ENCODE data around the gene CHST12.

GRCh38 chr7:2445898-2446555, 42.6 kb downstream of the CHST12 start:
- no peak for TF ChIP-seq CBFB (CRISPR knock-in tag; IDR thresholded peaks at IDR 0.05; ENCODE audit: low read depth)
- no peak for TF ChIP-seq CTCF (IDR thresholded peaks at IDR 0.05)
- no peak for TF ChIP-seq ARID4B (CRISPR knock-in tag; IDR thresholded peaks at IDR 0.05; ENCODE audit: borderline replicate concordance)
- TF ChIP-seq NR3C1 (CRISPR knock-in tag; conservative IDR thresholded peaks at IDR 0.05; ENCODE audit: low read depth), result no peak
- TF ChIP-seq ESRRA (CRISPR knock-in tag; IDR thresholded peaks at IDR 0.05; ENCODE audit: borderline replicate concordance), result no peak
- TF ChIP-seq ATF3 (CRISPR knock-in tag; conservative IDR thresholded peaks at IDR 0.05), result no peak
- no peak for TF ChIP-seq ZBTB21 (CRISPR knock-in tag; IDR thresholded peaks at IDR 0.05; ENCODE audit: borderline replicate concordance)
- no peak for TF ChIP-seq SMAD4 (CRISPR knock-in tag; IDR thresholded peaks at IDR 0.05)

All from WTC11 (cell line).